GM12892 (cell line): ENCODE results near the gene TMEM232.

ENCODE experiments used
- POLR2A ChIP-seq: IDR thresholded peaks from 2 replicates; pipeline ENCODE4 v1.6.1; 2011; ENCODE audit warnings: low read depth, low read length, control low read depth
- POLR2AphosphoS5 ChIP-seq: IDR thresholded peaks from 2 replicates; pipeline ENCODE4 v1.6.1; 2011; ENCODE audit warnings: low read depth, low read length, control low read depth
- TAF1 ChIP-seq: IDR thresholded peaks from 2 replicates; pipeline ENCODE4 v1.6.1; 2011; ENCODE audit warnings: low read depth, mild to moderate bottlenecking, control low read depth, low read length, borderline replicate concordance

GRCh38 chr5:110463106-110463505 lies 263.4 kb downstream of the TMEM232 start:
- TF ChIP-seq TAF1 (no peak), POLR2AphosphoS5 (no peak), POLR2A (no peak)
